A673 (cell line): Measurements from ENCODE around the gene TMEM213. TPM values are rescaled to one million over a fixed set of nuclear protein-coding genes. Genes with fewer than 3 reads are reported as not detected.

ENCODE experiments used
- BruUV-seq: library from RNA; stranded (reverse); fragments of 400-500 nt; replicated peaks from 2 replicates; lab custom pipeline; 2021; lab: Mats Ljungman, UMichigan
- CTCF ChIA-PET: fragments of 300-600 bp; sonication (Branson Sonifier 250); formaldehyde crosslinking; loops from one replicate; lab custom pipeline; 2022; ENCODE audit warnings: antibody characterized with exemption; lab: Charles Lee
- POLR2A ChIA-PET: fragments of 300-600 bp; sonication (Branson Sonifier 250); formaldehyde crosslinking; loops from one replicate; lab custom pipeline; 2022; ENCODE audit warnings: antibody characterized with exemption; ENCODE audit not compliant: low non-redundant PET; lab: Charles Lee
- DNase-seq: peaks from one replicate; pipeline ENCODE4 v3.0.0-alpha.2; 2015; ENCODE audit warnings: low spot score
- H3K27ac ChIP-seq: fragments of 200-600 bp; sonication (generic); 2 replicates; pipeline ENCODE4 v1.5.1; 2016; ENCODE audit warnings: mixed run types, low read depth, mild to moderate bottlenecking, mixed read lengths, antibody characterized with exemption, low read length; ENCODE audit not compliant: poor library complexity, severe bottlenecking
- H3K27me3 ChIP-seq: fragments of 200-600 bp; sonication (generic); replicated peaks from 2 replicates; pipeline ENCODE4 v1.6.1; 2017; ENCODE audit warnings: mixed run types, low read depth, mild to moderate bottlenecking, mixed read lengths, antibody characterized with exemption, low read length; ENCODE audit not compliant: insufficient read depth, poor library complexity
- H3K36me3 ChIP-seq: fragments of 200-600 bp; sonication (generic); 2 replicates; pipeline ENCODE4 v1.6.1; 2016; ENCODE audit warnings: mixed run types, mild to moderate bottlenecking, mixed read lengths, antibody characterized with exemption, low read length; ENCODE audit not compliant: insufficient read depth, poor library complexity, severe bottlenecking
- H3K4me1 ChIP-seq: fragments of 200-600 bp; sonication (generic); 2 replicates; pipeline ENCODE4 v1.6.1; 2017; ENCODE audit warnings: mixed run types, mild to moderate bottlenecking, mixed read lengths, antibody characterized with exemption, low read length; ENCODE audit not compliant: insufficient read depth, poor library complexity, severe bottlenecking
- H3K4me3 ChIP-seq: fragments of 200-600 bp; sonication (generic); 2 replicates; pipeline ENCODE4 v1.5.1; 2016; ENCODE audit warnings: low read depth, mixed run types, mild to moderate bottlenecking, mixed read lengths, low read length; ENCODE audit not compliant: poor library complexity, severe bottlenecking
- H3K9me3 ChIP-seq: fragments of 200-600 bp; sonication (generic); 2 replicates; pipeline ENCODE4 v1.6.1; 2016; ENCODE audit warnings: mixed run types, low read depth, mild to moderate bottlenecking, mixed read lengths, antibody characterized with exemption, low read length; ENCODE audit not compliant: poor library complexity, severe bottlenecking
- CTCF ChIP-seq: fragments of 300-800, 200-600 bp; sonication (generic); conservative IDR thresholded peaks from 2 replicates; pipeline ENCODE4 v1.5.1; 2017; ENCODE audit warnings: low read depth, mild to moderate bottlenecking, antibody characterized with exemption, low read length, moderate library complexity, mixed read lengths
- EZH2 ChIP-seq: fragments of 200-600 bp; sonication (generic); IDR thresholded peaks from 2 replicates; pipeline ENCODE4 v1.6.1; 2017; ENCODE audit warnings: borderline replicate concordance, low read depth, mild to moderate bottlenecking, mixed read lengths, antibody characterized with exemption, low read length; ENCODE audit not compliant: poor library complexity, severe bottlenecking
- intact Hi-C: fragments of 100-400 bp; cut with micrococcal nuclease; formaldehyde crosslinking; loops from one replicate; pipeline ENCODE4 v1.10.0; 2022; ENCODE audit not compliant: unreplicated experiment
- total RNA-seq: library from RNA; stranded (reverse); gene quantifications from 2 replicates; pipeline ENCODE4 v1.2.3, GENCODE V29; 2021

Gene TMEM213
- total RNA-seq, 1 experiment from 2014 or later = not detected

- POLR2A ChIA-PET = no interaction called here
- CTCF ChIA-PET = no interaction called here
Observed at GRCh38 chr7:138832966-138833365, 35.2 kb downstream of the TMEM213 start.

GRCh38 chr7:138833596-138833995 is 35.8 kb downstream of the TMEM213 start:
- intact Hi-C loops = no loop called here
- BruUV-seq = no TSS peak
- CTCF ChIA-PET = no interaction called here
- no peaks in the 10 kb centered on the region for H3K27me3 ChIP-seq
- no peaks in the 10 kb centered on the region for H3K36me3 ChIP-seq
- POLR2A ChIA-PET = no interaction called here
- H3K9me3 ChIP-seq = no peaks in the 10 kb centered on the region
- H3K4me1 ChIP-seq = peaks cover 7% of the 10 kb centered on the region
- no peak overlapping the region for H3K4me3 ChIP-seq
- TF ChIP-seq EZH2 = no peak
- no peak for TF ChIP-seq CTCF
- no peak for DNase-seq
- H3K27ac ChIP-seq = no peak overlapping the region

More at GRCh38 chr7:138832966-138833365, 35.2 kb downstream of the TMEM213 start:
- Histone ChIP-seq H3K4me3 (no peak overlapping the region), H3K9me3 (no peaks in the 10 kb centered on the region), H3K36me3 (no peaks in the 10 kb centered on the region), H3K27ac (no peak overlapping the region), H3K4me1 (peaks cover 7% of the 10 kb centered on the region), H3K27me3 (no peaks in the 10 kb centered on the region)
- DNase-seq = no peak
- intact Hi-C loops = no loop called here
- BruUV-seq = no TSS peak
- no peak for TF ChIP-seq EZH2
- TF ChIP-seq CTCF = no peak

- Histone ChIP-seq H3K36me3 (no peaks in the 10 kb centered on the region), H3K9me3 (no peaks in the 10 kb centered on the region), H3K27me3 (no peaks in the 10 kb centered on the region), H3K4me3 (no peak overlapping the region), H3K27ac (no peak overlapping the region), H3K4me1 (peaks cover 7% of the 10 kb centered on the region)
- TF ChIP-seq EZH2 = no peak
- no peak for TF ChIP-seq CTCF
- intact Hi-C loops = no loop called here
- BruUV-seq = no TSS peak
- ChIA-PET POLR2A (no interaction called here), CTCF (no interaction called here)
- DNase-seq = no peak
Observed at GRCh38 chr7:138834583-138834982, 36.8 kb downstream of the TMEM213 start.
